Thymus (tissue), 11 donors: ENCODE data around the gene ULK1. TPM values are rescaled to one million over a fixed set of nuclear protein-coding genes. Genes with fewer than 3 reads are reported as not detected.
A peak's percentile ranks its signal among the peaks of the same experiment; 100 is the strongest.

Experiments used
- DNase-seq, 9 donors: peaks; one replicate each; pipeline ENCODE4 v3.0.0-alpha.2; 2013; ENCODE audit warnings: low spot score in 9 of 9, low read depth in 6 of 9, missing footprints in 1 of 9
- H3K27ac ChIP-seq, 2 donors: one replicate each; pipeline ENCODE4 v1.5.1; 2013; ENCODE audit warnings: control low read depth in 1 of 2, low read depth in 1 of 2, low read length in 1 of 2, mild to moderate bottlenecking in 1 of 2, moderate library complexity in 1 of 2
- H3K27me3 ChIP-seq, 2 donors: one replicate each; pipeline ENCODE4 v1.5.1; 2013; ENCODE audit warnings: low read length in 1 of 2; ENCODE audit not compliant: control insufficient read depth in 2 of 2, insufficient read depth in 1 of 2
- H3K36me3 ChIP-seq, 2 donors: one replicate each; pipeline ENCODE4 v1.5.1; 2013; ENCODE audit warnings: low read length in 1 of 2, mild to moderate bottlenecking in 1 of 2, moderate library complexity in 1 of 2; ENCODE audit not compliant: control insufficient read depth in 2 of 2, insufficient read depth in 2 of 2
- H3K4me1 ChIP-seq, 2 donors: one replicate each; pipeline ENCODE4 v1.5.1; 2013; ENCODE audit warnings: low read length in 2 of 2; ENCODE audit not compliant: control insufficient read depth in 2 of 2, insufficient read depth in 2 of 2
- H3K4me3 ChIP-seq, 2 donors: one replicate each; pipeline ENCODE4 v1.5.1; 2013; ENCODE audit warnings: low read length in 2 of 2, control low read depth in 1 of 2, mild to moderate bottlenecking in 1 of 2
- H3K9me3 ChIP-seq, 2 donors: one replicate each; pipeline ENCODE4 v1.5.1; 2013; ENCODE audit warnings: low read length in 1 of 2, mild to moderate bottlenecking in 1 of 2; ENCODE audit not compliant: control insufficient read depth in 2 of 2, insufficient read depth in 1 of 2
- WGBS: extraction: QIAGEN DNeasy Blood & Tissue Kit; methylation state at CpG from one replicate; pipeline ENCODE4 v1.1.7; 2013; 5-methylcytosine and 5-hydroxymethylcytosine counted together
- polyA plus RNA-seq: library from polyadenylated mRNA; stranded (reverse); fragments of 200-250 nt; gene quantifications from one replicate; pipeline ENCODE4 v1.2.3, GENCODE V29; 2013
- total RNA-seq: library from RNA; stranded (reverse); fragments of 120-200 nt; gene quantifications from one replicate; pipeline ENCODE4 v1.2.4, GENCODE V29; 2013
- donor health status: healthy.

ULK1 gene
- total and polyA plus RNA-seq, 2 donors: 4.2 to 39.2 TPM

DNA sequence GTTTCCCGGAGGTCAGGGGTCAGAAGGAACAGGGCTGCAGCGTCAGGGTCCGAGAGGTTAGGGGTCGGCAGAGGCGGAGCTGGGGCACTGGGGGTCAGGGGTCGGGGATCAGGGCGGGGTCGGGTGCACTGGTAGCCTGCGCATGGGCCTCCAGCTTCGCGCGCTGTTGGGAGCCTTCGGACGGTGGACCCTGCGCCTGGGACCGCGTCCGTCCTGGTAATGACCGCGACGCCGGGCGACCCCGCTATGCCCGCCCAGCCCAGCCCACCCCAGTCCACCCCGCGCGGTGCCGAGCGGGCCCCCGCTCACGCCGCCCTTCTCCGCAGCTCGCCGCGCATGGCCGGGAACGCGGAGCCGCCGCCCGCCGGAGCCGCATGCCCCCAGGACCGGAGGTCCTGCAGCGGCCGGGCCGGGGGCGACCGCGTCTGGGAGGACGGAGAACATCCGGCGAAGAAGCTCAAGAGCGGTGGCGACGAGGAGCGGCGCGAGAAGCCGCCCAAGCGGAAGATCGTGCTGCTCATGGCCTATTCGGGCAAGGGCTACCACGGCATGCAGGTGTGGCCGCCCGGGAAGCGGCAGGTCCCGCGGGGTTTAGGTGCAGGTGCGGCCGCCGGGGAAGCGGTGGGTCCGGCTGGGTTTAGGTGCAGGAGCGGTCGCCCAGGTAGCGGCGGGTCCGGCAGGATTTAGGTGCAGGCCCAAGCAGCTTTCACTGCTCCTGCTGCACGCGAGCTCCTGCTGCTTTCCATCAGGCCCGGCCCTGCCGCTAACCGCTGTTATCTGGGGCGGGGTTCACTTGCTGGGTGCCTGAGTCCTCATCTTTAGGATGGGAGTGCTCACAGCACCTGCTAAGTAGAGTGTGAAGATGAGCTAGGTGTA lies 35.4 kb downstream of the ULK1 start:
- Histone ChIP-seq H3K27me3 (no peaks in the 10 kb centered on the region), H3K4me1 (peaks cover 3 to 12% of the 10 kb centered on the region in 2 donors), H3K9me3 (peaks cover 0 to 4% of the 10 kb centered on the region in 2 donors), H3K27ac (no peak overlapping the region), H3K4me3 (peak overlapping the region; percentile 87 to 89), H3K36me3 (peaks cover 27 to 33% of the 10 kb centered on the region in 2 donors)
- peak in 1 of 9 donors; percentile 32 for DNase-seq
- 2% methylated on average over 87 of the region's 87 CpGs for WGBS

GRCh38 chr12:131930510-131930909 lies 36.1 kb downstream of the ULK1 start:
- peaks cover 28 to 38% of the 10 kb centered on the region in 2 donors for H3K36me3 ChIP-seq
- no peak overlapping the region for H3K27ac ChIP-seq
- DNase-seq: no peak
- 90% methylated on average over 9 of the region's 9 CpGs for WGBS
- no peaks in the 10 kb centered on the region for H3K27me3 ChIP-seq
- peak overlapping the region; percentile 44 to 87 for H3K4me3 ChIP-seq
- peaks cover 0 to 4% of the 10 kb centered on the region in 2 donors for H3K9me3 ChIP-seq
- H3K4me1 ChIP-seq: peaks cover 3 to 10% of the 10 kb centered on the region in 2 donors

- Histone ChIP-seq H3K36me3 (peaks cover 28 to 42% of the 10 kb centered on the region in 2 donors), H3K4me3 (no peak overlapping the region), H3K27ac (no peak overlapping the region), H3K9me3 (no peaks in the 10 kb centered on the region), H3K4me1 (peaks cover 3 to 9% of the 10 kb centered on the region in 2 donors), H3K27me3 (no peaks in the 10 kb centered on the region)
- 99% methylated on average over 8 of the region's 8 CpGs for WGBS
- no peak for DNase-seq
Measured at GRCh38 chr12:131933387-131933786, 39.0 kb downstream of the ULK1 start.

DNA sequence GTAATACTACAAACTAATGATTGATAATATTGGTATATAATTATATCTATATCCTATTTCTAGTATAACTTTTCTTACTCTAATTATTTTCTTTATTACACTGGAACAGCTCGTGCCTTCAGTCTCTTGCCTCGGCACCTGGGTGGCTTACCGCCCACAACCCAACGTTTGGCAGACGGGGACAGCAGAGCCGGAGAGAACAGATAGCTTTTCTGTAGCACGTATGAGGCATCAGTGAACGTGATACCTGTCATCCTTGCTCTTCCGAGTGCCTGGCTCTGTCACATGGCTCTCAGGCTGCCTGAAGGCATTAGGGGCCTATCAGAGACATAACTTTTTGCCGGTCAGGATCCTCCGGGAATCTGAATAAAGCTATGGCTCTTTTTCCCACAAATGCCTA lies 40.1 kb downstream of the ULK1 start:
- H3K4me1 ChIP-seq: peaks cover 3 to 6% of the 10 kb centered on the region in 2 donors
- H3K9me3 ChIP-seq: no peaks in the 10 kb centered on the region
- 98% methylated on average over 11 of the region's 11 CpGs for WGBS
- peaks cover 34 to 48% of the 10 kb centered on the region in 2 donors for H3K36me3 ChIP-seq
- no peak overlapping the region for H3K4me3 ChIP-seq
- H3K27ac ChIP-seq: no peak overlapping the region
- H3K27me3 ChIP-seq: no peaks in the 10 kb centered on the region
- DNase-seq: no peak

GRCh38 chr12:131938082-131938481 lies 43.7 kb downstream of the ULK1 start:
- H3K27me3 ChIP-seq: no peaks in the 10 kb centered on the region
- DNase-seq: no peak
- H3K36me3 ChIP-seq: peaks cover 38 to 58% of the 10 kb centered on the region in 2 donors
- H3K4me1 ChIP-seq: no peaks in the 10 kb centered on the region
- no peaks in the 10 kb centered on the region for H3K9me3 ChIP-seq
- no peak overlapping the region for H3K27ac ChIP-seq
- 97% methylated on average over 7 of the region's 7 CpGs for WGBS
- no peak overlapping the region for H3K4me3 ChIP-seq

DNA sequence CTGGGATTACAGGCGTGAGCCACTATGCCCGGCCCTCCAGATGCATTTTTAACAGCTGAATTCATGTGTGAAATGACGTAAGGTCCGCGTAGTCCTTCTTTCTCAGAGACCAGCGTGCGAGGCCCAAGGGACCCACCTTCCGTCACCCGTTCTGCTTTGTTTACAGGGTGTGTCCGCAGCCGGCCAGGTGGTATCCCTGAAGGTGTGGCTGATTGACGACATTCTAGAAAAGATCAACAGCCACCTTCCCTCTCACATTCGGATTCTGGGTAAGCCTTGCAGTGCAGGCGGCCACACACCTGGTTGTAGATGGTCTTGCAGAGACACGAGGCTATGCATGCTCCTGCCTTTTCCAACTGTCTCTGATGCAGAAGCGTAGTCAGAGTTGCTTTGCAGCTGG lies 44.6 kb downstream of the ULK1 start:
- H3K36me3 ChIP-seq: peaks cover 32 to 57% of the 10 kb centered on the region in 2 donors
- no peaks in the 10 kb centered on the region for H3K27me3 ChIP-seq
- 97% methylated on average over 16 of the region's 16 CpGs for WGBS
- DNase-seq: no peak
- no peaks in the 10 kb centered on the region for H3K4me1 ChIP-seq
- H3K4me3 ChIP-seq: no peak overlapping the region
- H3K9me3 ChIP-seq: no peaks in the 10 kb centered on the region
- no peak overlapping the region for H3K27ac ChIP-seq

- Histone ChIP-seq H3K36me3 (peaks cover 24 to 51% of the 10 kb centered on the region in 2 donors), H3K27me3 (no peaks in the 10 kb centered on the region), H3K4me3 (no peak overlapping the region), H3K27ac (no peak overlapping the region), H3K9me3 (peaks cover 0 to 4% of the 10 kb centered on the region in 2 donors), H3K4me1 (no peaks in the 10 kb centered on the region)
- 97% methylated on average over 8 of the region's 8 CpGs for WGBS
- no peak for DNase-seq
Measured at GRCh38 chr12:131940141-131940547, 45.7 kb downstream of the ULK1 start.

GRCh38 chr12:131941116-131941986 lies 46.9 kb downstream of the ULK1 start:
- Histone ChIP-seq H3K9me3 (peaks cover 0 to 4% of the 10 kb centered on the region in 2 donors), H3K27me3 (no peaks in the 10 kb centered on the region), H3K36me3 (peaks cover 24 to 49% of the 10 kb centered on the region in 2 donors), H3K4me3 (no peak overlapping the region), H3K4me1 (no peaks in the 10 kb centered on the region), H3K27ac (no peak overlapping the region)
- no peak for DNase-seq
- WGBS: 97% methylated on average over 46 of the region's 46 CpGs

- Histone ChIP-seq H3K9me3 (peaks cover 0 to 4% of the 10 kb centered on the region in 2 donors), H3K27me3 (no peaks in the 10 kb centered on the region)
Measured at GRCh38 chr12:131941987-131942341, 47.5 kb downstream of the ULK1 start.

More at GRCh38 chr12:131941987-131942341, 47.5 kb downstream of the ULK1 start:
- Histone ChIP-seq H3K4me1 (no peaks in the 10 kb centered on the region), H3K36me3 (peaks cover 24 to 49% of the 10 kb centered on the region in 2 donors), H3K27ac (no peak overlapping the region), H3K4me3 (no peak overlapping the region)
- no peak for DNase-seq
- 97% methylated on average over 7 of the region's 7 CpGs for WGBS
